Esophagus mucosa (tissue), 1 donor: Measurements from ENCODE around the gene HTRA3. TPM values are rescaled to one million over a fixed set of nuclear protein-coding genes. Genes with fewer than 3 reads are reported as not detected.

Experiments used
- ATAC-seq: fragments of 200-7000 bp; cut with Tn5 transposase; one replicate; pipeline ENCODE4 v1.9.1; 2020
- total RNA-seq: library from RNA; stranded (reverse); gene quantifications from one replicate; pipeline ENCODE4 v1.2.4, GENCODE V29; 2023
- donor health status: DM: yes; HTN: yes; CAD: no.

Gene HTRA3
- total RNA-seq, 1 donor from 2014 or later, result 1.0 TPM

DNA sequence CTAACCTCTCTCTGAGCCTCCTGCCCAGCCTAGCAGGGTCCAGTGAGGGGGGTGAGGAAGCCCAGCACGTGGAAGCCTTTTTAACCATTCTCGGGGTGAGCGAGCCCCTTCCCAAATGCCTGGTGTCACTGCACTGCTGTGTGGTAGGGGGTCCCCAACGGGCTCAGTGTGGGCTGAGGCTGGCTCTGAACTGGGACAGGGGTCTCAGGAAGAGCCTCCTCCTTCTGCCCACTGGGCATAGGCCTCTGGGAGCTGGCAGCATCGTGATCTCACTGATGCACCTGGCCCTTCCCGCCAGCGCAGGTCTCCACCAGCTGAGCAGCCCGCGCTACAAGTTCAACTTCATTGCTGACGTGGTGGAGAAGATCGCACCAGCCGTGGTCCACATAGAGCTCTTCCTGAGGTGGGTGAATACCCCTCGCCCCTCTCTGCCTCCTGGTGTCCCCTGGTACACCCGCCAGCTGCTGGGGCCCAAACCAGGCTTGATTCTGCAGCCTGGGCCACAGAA lies 12.6 kb downstream of the HTRA3 start:
- ATAC-seq, result no peak

DNA sequence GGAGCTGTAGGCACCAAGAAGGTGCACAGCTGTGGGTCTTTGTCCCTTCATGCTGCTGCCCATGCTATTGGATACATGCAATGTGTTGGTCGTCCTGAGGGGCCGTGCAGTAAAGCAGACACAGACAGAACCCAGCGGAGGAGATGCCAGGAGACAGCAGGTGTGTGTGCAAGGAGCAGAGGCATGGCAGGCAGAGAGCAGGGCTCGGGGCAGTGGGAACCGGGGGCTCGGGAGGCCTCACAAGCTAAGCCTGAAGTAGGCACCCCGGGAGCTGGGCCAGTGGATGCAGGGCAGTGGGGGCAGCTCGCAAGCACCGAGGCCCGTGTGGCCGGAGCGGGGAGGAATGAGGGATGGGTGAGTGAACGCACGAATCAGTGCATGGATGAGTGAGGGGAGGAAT lies 13.2 kb downstream of the HTRA3 start:
- no peak for ATAC-seq

DNA sequence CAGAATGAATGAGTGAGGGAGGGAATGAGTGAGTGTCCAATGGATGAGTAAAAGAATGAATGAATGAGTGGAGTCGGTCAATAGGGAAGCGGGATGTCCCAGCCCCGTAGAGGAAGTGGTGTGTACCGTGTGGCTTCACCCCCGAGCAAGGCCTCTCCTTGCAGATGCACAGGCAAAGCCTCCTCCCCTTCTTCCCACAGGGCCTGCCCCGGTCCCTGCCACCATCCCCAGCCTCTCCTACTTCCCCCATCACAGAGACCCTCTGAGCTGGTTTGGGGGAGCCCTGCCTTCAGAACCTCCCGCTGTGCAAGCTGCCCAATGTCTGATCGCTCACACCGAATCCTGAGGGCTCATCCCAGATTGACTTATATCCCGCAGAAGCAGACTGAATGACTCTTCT lies 13.6 kb downstream of the HTRA3 start:
- ATAC-seq, result no peak

DNA sequence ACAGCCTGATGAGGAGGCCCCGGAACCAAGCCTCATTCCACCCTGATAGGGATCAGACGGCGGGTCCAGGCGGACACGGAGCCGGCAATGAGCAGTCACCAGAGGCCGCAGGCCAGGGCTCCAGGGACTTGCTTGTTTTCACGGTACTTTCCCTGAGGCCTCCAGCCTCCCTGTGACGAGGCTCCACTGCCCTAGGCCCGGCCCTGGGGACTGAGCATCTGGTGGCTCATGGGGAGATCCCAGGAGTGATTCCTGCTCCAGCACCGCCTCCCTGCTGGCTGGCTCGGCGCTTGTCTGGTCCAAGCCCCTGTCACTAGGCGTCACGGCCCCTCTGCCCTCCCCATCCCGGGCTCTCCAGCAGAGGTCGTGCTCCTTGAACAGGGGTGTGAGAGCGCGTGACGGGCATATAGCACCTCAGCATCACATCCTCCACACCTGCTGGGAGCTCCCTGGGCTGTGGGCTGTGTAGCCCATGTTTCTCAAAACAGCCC lies 14.1 kb downstream of the HTRA3 start:
- ATAC-seq, result no peak

DNA sequence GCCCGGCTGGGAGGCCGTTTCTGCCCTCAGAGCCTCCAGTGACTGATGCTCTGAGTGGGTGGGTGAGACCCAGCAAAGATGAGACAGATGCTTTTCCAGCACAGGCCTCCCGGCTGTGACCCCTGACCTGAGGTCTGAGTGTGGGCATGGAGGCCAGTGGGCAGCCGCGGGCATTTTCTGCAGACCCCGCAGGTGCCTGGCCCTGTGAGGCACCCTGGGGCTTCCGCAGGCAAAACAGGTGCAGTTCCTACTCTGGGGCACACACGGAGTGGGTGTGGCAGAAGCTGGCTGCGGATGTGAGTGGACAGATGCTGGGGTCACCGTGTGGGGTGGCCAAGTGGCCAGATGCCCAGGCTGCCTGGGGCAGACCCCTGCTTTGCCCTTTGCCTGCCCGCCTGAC lies 14.8 kb downstream of the HTRA3 start:
- no peak for ATAC-seq

DNA sequence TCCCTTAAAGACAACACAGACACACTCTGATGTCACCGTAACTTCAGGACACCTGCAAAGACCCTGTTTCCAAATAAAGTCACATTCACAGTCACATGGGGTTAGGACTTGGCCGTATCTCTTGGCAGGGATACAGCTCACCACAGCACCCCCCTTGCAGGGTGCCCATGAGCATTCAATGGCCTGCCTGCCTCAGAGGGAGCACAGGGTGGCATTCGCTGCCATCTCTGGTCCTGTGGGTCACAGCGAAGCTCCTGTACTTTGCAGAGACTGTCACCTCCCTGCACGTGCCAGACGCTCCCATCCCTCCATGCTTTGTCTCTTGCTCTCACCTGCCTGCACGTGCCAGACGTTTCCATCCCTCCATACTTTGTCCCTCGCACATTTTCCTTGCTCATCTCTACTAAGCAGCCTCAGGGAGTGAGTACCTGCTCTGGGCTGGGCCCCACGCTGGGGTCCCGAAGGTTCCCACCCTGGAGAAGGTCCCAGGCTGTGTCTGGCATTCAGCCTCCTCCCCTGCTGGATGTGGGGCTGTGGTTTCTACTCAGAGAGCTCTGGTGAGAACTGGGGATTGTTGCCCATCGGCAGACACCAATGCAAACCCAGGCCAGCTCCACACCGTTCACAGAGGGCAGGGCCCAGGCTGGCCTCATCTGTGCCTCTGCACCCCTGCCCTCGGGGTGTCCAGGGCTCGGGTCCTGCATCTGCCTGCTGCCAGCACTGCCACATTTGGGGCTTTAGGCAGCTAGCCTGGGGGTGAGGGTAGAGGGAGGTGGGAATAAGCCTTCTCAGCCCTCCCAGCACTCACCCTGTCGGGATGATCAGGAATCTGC lies 15.8 kb downstream of the HTRA3 start:
- ATAC-seq, result no peak

DNA sequence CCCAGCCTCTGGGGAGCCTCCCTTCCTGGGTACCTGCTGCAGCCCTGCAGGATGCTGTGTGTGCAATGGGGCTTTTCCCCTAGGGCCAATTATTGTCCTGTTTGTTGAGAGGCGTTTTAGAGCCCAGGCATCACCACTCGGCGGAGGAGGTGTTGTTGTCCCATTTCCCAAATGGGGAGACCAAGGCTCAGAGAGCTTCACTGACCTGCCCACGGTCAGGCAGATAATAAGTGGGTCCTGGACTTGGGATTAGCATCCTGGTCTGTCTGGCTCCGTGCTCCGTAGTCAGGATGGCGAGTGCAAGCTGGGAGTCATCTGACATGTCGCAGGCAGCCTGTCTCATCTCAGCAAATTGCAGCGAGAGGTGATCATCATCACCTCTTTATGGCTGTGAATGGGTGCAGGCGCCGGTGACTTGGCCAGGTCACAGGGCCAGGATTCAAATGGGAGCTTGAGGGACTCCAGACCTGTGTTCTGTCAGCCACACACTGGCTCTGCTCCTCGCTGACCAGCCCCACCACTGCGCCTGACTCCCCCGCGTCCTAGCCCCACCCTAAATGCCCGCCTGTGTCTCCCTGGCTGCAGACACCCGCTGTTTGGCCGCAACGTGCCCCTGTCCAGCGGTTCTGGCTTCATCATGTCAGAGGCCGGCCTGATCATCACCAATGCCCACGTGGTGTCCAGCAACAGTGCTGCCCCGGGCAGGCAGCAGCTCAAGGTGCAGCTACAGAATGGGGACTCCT lies 16.6 kb downstream of the HTRA3 start:
- ATAC-seq, result no peak

DNA sequence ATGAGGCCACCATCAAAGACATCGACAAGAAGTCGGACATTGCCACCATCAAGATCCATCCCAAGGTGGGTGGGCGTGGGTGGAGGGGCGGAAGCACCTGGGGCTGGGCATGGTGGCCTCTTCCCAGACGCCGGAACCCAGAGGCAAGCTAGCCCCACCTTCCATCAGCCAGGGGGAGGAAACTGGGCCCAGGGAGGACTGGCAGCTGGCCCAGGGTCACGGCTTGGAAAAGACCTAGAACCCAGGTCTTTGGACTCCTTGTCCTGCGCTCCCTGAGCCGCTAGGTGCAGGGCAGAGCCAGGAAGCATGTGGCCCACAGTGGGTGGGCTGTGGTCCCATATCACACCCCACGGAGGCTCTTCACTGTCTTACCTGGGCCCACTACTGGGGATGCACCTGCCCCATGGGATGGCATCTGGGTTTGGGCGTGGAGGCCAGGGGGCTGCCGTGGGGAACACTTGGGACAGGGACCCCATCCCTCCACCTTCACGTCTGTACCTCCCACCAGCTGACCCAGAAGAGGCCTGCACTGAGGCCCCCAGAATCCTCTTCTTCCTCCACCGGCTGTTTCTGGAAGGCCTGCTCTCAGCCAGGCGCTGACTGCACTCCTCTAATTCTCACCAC lies 17.3 kb downstream of the HTRA3 start:
- no peak for ATAC-seq

DNA sequence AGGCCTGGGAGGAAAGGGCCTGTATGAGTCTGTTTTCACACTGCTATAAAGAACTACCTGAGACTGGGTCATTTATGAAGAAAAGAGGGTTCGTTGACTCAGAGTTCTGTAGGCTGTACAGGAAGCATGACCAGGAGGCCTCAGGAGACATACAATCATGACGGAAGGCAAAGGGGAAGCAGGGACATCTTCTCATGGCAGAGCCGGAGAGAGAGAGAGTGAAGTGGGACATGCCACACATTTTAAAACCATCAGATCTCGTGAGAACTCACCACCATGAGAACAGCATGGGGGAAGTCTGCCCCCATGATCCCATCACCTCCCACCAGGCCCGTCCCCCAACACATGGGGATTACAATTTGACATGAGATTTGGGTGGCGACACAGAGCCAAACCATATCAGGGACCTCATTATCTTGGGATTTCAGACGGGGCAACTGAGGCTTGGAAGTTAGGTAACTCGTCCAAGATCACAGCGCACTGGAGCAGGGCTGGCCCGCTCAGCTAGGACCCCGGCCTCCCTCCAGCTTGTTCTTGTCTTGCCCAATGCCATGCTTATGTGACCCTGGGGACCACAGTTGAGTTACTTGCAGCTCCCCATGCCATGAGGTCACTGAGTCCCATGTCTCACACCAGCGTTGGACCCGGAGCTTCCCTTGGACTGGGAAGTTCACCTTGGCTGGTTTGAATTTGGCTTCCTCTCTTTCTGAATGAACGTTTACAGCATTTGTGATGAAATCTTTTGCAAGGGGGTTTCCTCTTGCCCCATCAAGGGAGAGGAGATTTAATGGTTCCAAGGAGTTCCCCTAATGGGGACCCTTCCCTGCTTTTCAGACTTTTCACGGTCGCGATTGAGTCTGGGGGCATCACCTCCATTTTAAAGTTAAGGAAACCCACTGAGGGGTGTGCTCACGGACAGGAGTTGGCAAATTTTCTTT lies 18.1 kb downstream of the HTRA3 start:
- no peak for ATAC-seq

DNA sequence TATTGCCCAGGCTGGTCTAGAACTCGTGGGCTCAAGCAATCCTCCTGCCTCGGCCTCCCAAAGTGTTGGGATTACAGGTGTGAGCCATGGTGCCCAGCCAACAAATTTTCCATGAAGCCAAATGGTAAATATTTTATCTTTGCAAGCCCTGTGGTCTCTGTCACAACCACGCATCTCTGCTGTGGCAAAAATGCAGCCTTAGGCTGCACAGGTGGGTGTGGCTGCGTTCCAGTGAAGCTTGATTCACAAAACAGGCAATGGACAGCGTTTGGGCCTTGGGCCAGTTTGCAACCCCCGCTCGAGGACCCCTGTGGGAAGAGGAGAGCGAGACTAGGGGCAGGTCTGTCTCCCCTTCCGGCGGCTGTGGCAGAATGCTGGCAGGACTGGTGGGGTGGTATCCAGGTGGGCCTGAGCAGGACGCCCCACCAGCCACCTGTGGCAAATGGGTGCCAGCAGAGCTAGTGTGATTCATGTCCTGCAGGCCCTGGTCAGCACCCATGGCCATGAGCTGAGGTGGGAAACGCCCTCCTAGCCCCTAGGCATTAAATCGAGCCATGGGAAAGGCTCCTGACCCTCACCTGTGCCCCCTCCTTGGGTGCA lies 19.7 kb downstream of the HTRA3 start:
- ATAC-seq, result no peak

DNA sequence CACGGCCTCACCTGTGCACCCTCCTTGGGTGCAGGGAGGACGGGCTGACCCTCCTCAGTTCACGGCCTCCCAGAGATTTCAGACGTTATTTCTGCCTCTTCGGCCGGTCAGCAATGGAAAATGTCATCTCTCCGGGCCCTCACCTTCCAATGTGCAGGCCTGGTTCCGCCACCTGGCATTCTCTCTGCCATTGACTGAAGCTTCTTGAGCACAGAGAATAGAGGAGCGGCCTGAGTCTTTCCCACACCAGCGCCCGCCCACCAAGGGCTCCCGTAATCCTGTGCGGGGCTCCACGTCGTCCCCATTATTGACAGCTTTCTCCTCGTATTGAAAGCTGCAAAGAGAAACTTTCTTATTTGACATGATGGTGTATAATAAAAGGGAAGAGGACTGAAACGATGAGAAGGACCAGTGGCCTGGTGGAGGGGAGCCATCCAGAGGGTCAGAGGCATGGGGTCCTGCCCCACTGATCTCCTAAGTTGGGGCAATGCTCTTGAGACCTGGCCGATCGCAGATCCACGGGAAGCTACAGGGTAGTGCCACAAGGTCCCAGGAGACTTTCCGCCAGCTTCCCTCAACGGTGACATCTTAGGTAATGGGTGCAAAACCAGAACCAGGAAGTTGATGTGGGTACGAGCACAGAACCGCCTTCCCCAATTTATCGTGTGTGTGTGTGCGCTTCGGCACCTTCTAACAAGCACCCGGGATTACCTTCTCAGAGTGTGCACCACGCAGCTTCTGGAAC lies 20.6 kb downstream of the HTRA3 start:
- ATAC-seq, result no peak

DNA sequence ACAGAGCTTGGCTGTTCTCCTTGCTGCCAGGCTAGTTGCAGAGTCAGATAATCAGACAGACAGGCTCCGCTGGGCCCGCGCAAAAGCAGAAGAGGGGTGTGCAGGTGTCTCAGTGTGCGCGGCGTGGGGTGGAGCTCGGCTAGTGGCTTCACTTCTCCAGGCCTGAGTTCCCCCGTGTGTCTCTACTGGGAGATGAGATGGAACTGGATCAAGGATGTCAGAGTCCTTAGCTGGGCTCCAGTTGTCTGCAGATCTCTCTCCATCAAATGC lies 21.1 kb downstream of the HTRA3 start:
- ATAC-seq, result no peak

DNA sequence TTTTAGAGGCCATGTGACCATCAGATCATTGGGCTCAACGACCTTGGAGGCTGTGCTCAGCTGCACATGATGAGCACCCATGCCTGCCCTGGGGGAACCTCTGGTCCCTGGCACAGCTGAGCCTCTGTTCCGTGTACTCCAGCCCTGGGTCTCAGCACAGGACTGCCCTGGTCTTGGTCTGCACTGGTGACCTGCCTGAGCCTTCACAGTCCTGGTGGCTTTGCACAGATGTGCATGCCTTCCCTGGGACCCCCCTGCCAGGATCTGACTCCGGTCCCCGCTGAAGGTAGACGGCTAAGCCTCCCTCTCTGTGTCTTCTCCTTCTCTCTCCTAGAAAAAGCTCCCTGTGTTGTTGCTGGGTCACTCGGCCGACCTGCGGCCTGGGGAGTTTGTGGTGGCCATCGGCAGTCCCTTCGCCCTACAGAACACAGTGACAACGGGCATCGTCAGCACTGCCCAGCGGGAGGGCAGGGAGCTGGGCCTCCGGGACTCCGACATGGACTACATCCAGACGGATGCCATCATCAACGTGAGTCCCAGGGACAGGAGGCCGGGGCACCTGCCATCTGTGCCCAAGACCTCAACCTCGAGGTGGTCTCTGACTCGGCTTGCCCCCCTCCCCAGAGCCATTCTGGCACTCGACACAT lies 21.6 kb downstream of the HTRA3 start:
- no peak for ATAC-seq

DNA sequence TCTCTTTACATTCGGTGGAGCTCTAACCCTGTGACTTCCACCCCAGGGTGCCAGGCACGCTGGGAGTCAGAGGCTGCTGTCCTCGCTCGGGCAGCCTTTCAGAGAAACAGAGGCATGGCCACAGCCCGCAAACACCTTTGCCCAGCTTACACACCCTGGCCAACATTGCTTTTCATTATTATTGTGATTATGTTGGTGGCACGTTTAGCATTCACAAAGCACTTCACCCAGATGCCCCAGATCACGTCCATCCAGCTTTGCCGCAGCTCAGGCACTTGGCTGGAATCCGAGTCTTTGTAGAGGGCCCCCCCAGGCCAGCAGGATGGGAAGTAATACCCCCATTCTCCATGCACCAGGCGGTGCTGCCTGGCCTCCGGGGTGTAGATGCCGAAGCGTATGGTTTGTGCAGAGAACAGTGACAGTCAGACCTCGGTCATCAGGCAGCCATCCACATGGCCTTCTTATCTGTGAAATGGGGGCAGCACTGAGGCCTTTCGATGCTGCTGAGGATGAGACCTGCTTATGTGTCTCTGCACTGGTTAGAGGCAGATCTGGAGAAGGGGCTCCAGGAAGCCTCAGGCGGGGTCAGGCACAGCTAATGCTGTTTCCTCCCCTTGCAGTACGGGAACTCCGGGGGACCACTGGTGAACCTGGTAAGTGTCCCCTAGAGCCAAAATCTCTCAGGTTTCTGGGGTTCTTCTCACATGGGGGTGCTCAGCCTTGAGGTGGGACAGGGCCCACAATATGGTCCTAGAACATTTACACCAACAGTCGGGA lies 22.3 kb downstream of the HTRA3 start:
- ATAC-seq, result no peak

DNA sequence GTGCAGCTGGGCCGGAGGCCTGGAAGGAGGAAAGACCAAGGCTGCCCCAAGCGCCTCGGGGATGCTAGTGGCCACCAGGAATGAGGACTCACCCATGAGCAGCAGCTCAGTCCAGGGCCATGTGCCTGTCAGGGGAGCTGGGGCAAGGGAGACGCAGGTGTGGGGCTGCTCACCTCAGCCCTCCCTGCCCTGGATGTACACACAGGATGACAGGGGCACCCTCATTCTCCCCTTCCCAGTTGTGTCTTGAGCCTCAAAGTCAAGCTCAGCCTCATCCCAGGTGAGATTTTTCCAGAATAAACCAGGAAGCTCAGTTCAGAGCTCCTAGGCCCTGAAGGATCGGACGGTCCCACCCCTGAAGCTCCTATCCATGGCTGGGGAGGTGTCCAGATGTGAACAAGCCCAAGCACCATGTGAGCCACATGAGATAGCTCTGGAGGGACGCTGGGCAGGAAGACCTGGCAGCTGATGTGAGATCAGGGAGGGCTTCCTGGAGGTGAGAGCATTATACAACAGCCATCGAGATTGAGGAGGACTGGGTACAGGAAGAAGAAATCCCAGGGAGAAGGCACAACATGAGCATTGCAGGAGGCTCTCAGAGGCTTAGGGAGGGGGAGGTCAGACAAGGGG lies 23.0 kb downstream of the HTRA3 start:
- no peak for ATAC-seq

DNA sequence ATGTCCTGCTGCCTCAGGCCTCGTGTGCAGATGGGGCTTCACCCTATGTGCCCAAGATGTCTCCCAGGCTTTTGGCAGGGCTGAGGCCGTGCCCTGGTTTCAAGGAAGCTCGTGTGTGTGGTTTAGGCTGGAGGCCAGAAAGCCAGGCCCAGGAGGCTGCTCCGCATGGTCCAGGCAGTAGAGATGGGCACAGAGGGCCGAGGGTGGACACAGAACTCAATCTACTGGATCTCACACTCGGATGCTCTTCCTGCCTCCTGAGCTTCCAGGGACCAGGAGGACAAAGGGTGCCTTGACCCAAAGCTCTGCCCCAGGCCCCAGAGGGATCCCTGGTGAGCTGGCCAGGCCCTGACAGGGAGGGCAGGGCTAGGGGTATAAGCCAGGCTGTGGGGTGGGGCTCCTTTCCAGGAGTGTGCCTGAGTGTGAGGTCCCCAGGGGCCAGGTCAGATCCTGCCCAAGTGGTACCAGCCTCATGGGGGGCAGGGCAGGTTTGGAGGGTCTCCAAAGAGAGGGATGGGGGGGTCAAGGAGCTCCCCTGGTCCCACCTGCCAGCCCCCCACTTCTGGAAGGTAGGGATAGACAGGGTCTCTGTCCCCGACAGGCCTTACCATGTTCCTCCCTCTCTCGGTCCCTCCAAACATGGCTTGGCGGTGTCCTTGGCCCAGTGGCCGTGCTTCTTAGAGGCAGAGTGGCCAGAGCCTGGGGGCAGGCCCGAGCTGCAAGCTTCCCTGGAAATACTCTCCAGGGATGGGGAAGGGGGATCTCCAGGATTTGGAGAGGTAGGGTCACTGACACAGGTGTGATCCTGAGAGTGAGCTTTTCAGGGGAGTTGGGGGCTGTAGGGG lies 23.8 kb downstream of the HTRA3 start:
- ATAC-seq, result no peak

DNA sequence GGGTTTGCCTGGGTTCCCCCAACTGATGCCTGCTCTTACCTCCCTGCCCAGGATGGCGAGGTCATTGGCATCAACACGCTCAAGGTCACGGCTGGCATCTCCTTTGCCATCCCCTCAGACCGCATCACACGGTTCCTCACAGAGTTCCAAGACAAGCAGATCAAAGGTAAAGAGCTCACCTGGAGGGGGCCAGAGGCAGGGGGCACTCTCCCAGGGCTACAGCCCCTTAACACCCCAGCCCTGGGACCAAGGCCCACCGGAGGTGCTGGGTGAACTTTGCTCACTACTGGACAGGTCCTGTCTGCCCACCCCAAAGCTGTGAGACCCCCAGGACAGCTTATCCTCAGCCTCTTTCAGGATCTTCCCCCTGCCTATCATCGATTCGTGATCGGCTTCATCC lies 24.5 kb downstream of the HTRA3 start:
- ATAC-seq, result no peak

DNA sequence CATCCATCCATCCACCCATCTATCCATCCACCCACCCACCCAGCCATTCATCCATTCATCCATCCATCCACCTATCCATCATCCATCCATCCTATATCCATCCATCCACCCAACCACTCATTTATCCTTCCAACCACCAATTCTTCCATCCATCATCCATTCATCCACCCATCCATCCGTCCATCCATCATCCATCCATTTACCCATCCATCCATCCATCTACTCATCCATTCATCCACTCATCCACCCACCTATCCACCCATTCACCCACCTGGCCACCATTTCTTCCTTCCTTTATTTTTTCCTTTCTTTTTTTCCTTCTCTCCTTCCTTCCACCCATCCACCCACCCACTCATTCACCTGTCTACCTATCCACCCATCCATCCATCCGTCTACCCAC lies 25.2 kb downstream of the HTRA3 start:
- ATAC-seq, result no peak
